Right atrium auricular region (tissue), 2 donors: Measurements from ENCODE around the gene LRIT1. TPM values are rescaled to one million over a fixed set of nuclear protein-coding genes. Genes with fewer than 3 reads are reported as not detected.

ENCODE experiments used
- DNase-seq: peaks from one replicate; pipeline ENCODE4 v3.0.0-alpha.2; 2019; ENCODE audit warnings: low spot score
- H3K27ac ChIP-seq, 2 donors: fragments of 200-600 bp; sonication (generic); 1 replicate in 1 of 2; 2 replicates in 1 of 2; pipeline ENCODE4 v1.5.1; 2016 to 2019
- H3K27me3 ChIP-seq, 2 donors: fragments of 200-600 bp; sonication (generic); one replicate each; pipeline versions ENCODE4 v1.5.1 to v1.6.0; 2017 to 2019
- H3K36me3 ChIP-seq: fragments of 200-600 bp; sonication (generic); one replicate; pipeline ENCODE4 v1.5.1; 2016
- H3K4me1 ChIP-seq, 2 donors: fragments of 200-600 bp; sonication (generic); one replicate each; pipeline versions ENCODE4 v1.5.1 to v1.6.0; 2017 to 2019
- H3K4me3 ChIP-seq, 2 donors: fragments of 200-600 bp; sonication (generic); 1 replicate in 1 of 2; 2 replicates in 1 of 2; pipeline ENCODE4 v1.5.1; 2017 to 2019; ENCODE audit warnings: mild to moderate bottlenecking in 1 of 2, moderate library complexity in 1 of 2
- H3K9me3 ChIP-seq, 2 donors: fragments of 200-600 bp; sonication (generic); one replicate each; pipeline ENCODE4 v1.5.1; 2019
- CTCF ChIP-seq, 2 donors: fragments of 200-600 bp; sonication (generic); IDR thresholded peaks; one replicate each; pipeline ENCODE4 v1.5.1; 2019; ENCODE audit warnings: antibody characterized with exemption in 2 of 2
- total RNA-seq, 2 donors: library from RNA; depleted of rRNA; stranded (reverse); fragments of >200 nt; gene quantifications; one replicate each; pipeline ENCODE4 v1.1.0, GENCODE V29; 2016

Gene LRIT1
- total RNA-seq, 2 donors from 2014 or later: not detected

GRCh38 chr10:84243759-84244158 lies 2.4 kb upstream of the LRIT1 start:
- Histone ChIP-seq H3K27ac (no peak overlapping the region), H3K9me3 (no peaks in the 10 kb centered on the region), H3K36me3 (no peaks in the 10 kb centered on the region), H3K4me1 (no peaks in the 10 kb centered on the region), H3K4me3 (no peak overlapping the region), H3K27me3 (no peaks in the 10 kb centered on the region)
- no peak for DNase-seq
- no peak for TF ChIP-seq CTCF (IDR thresholded peaks at IDR 0.05)

- Histone ChIP-seq H3K27ac (no peak overlapping the region), H3K4me1 (no peaks in the 10 kb centered on the region), H3K9me3 (no peaks in the 10 kb centered on the region), H3K36me3 (no peaks in the 10 kb centered on the region), H3K4me3 (no peak overlapping the region), H3K27me3 (no peaks in the 10 kb centered on the region)
- TF ChIP-seq CTCF (IDR thresholded peaks at IDR 0.05): no peak
- DNase-seq: no peak
These were observed 2.4 kb downstream of the LRIT1 start for GRCh38 chr10:84238909-84239308.

GRCh38 chr10:84237199-84238051 lies 3.9 kb downstream of the LRIT1 start:
- no peak overlapping the region for H3K27ac ChIP-seq
- no peaks in the 10 kb centered on the region for H3K27me3 ChIP-seq
- peak in 1 of 2 donors; percentile 23 for TF ChIP-seq CTCF (IDR thresholded peaks at IDR 0.05)
- no peaks in the 10 kb centered on the region for H3K9me3 ChIP-seq
- no peaks in the 10 kb centered on the region for H3K4me1 ChIP-seq
- no peaks in the 10 kb centered on the region for H3K36me3 ChIP-seq
- no peak overlapping the region for H3K4me3 ChIP-seq
- DNase-seq: no peak

GRCh38 chr10:84236807-84237198 lies 4.5 kb downstream of the LRIT1 start:
- TF ChIP-seq CTCF (IDR thresholded peaks at IDR 0.05): no peak

GRCh38 chr10:84235096-84235495 lies 6.2 kb downstream of the LRIT1 start:
- H3K36me3 ChIP-seq: no peaks in the 10 kb centered on the region
- H3K4me1 ChIP-seq: no peaks in the 10 kb centered on the region
- no peaks in the 10 kb centered on the region for H3K9me3 ChIP-seq
- H3K4me3 ChIP-seq: no peak overlapping the region
- TF ChIP-seq CTCF (IDR thresholded peaks at IDR 0.05): no peak
- H3K27me3 ChIP-seq: no peaks in the 10 kb centered on the region
- no peak for DNase-seq
- no peak overlapping the region for H3K27ac ChIP-seq

More at GRCh38 chr10:84236807-84237198, 4.5 kb downstream of the LRIT1 start:
- no peaks in the 10 kb centered on the region for H3K9me3 ChIP-seq
- H3K27me3 ChIP-seq: no peaks in the 10 kb centered on the region
- H3K27ac ChIP-seq: no peak overlapping the region
- no peak for DNase-seq
- no peaks in the 10 kb centered on the region for H3K4me1 ChIP-seq
- no peaks in the 10 kb centered on the region for H3K36me3 ChIP-seq
- H3K4me3 ChIP-seq: no peak overlapping the region

GRCh38 chr10:84234479-84234878 lies 6.9 kb downstream of the LRIT1 start:
- no peaks in the 10 kb centered on the region for H3K27me3 ChIP-seq
- H3K27ac ChIP-seq: no peak overlapping the region
- H3K9me3 ChIP-seq: no peaks in the 10 kb centered on the region
- no peak for TF ChIP-seq CTCF (IDR thresholded peaks at IDR 0.05)
- no peaks in the 10 kb centered on the region for H3K36me3 ChIP-seq
- H3K4me1 ChIP-seq: no peaks in the 10 kb centered on the region
- H3K4me3 ChIP-seq: no peak overlapping the region
- no peak for DNase-seq
